HG03025 (cell line): Measurements from ENCODE around the gene DMD.
"Not testable (repeated sequence)": the region's sequence is repeated elsewhere in the genome, so short reads cannot be mapped to it uniquely, and the experiment has no call there.

ENCODE experiments used
- ATAC-seq: cut with Tn5 transposase; IDR thresholded peaks from one replicate; pipeline ENCODE4 v1.9.1; 2021; ENCODE audit warnings: mild to moderate bottlenecking, moderate library complexity; ENCODE audit not compliant: unreplicated experiment, low FRiP score

Gene DMD

GRCh38 chrX:31397119-31397518, 1814.2 kb downstream of the DMD start:
- no peak for ATAC-seq

- ATAC-seq, result no peak
Measured at GRCh38 chrX:31392513-31392912, 1818.8 kb downstream of the DMD start.

- no peak for ATAC-seq
Measured at GRCh38 chrX:31388946-31389345, 1822.4 kb downstream of the DMD start.

- ATAC-seq, result no peak
Measured at GRCh38 chrX:31384471-31384870, 1826.9 kb downstream of the DMD start.

GRCh38 chrX:31383991-31384390, 1827.4 kb downstream of the DMD start:
- ATAC-seq, result no peak

GRCh38 chrX:31378973-31379372, 1832.4 kb downstream of the DMD start:
- ATAC-seq, result not testable (repeated sequence)

- not testable (repeated sequence) for ATAC-seq
Measured at GRCh38 chrX:31377821-31378220, 1833.5 kb downstream of the DMD start.

- ATAC-seq, result no peak
Measured at GRCh38 chrX:31376408-31377022, 1834.8 kb downstream of the DMD start.

- ATAC-seq, result no peak
Measured at GRCh38 chrX:31374786-31375185, 1836.6 kb downstream of the DMD start.

GRCh38 chrX:31371956-31372355, 1839.4 kb downstream of the DMD start:
- no peak for ATAC-seq

GRCh38 chrX:31367816-31368215, 1843.5 kb downstream of the DMD start:
- ATAC-seq, result no peak

- no peak for ATAC-seq
Measured at GRCh38 chrX:31366041-31366440, 1845.3 kb downstream of the DMD start.

- ATAC-seq, result no peak
Measured at GRCh38 chrX:31356275-31357212, 1854.8 kb downstream of the DMD start.

GRCh38 chrX:31355206-31355955, 1856.0 kb downstream of the DMD start:
- ATAC-seq, result no peak

GRCh38 chrX:31353095-31353494, 1858.3 kb downstream of the DMD start:
- ATAC-seq, result no peak

- no peak for ATAC-seq
Measured at GRCh38 chrX:31350808-31351074, 1860.6 kb downstream of the DMD start.

GRCh38 chrX:31349515-31349914, 1861.8 kb downstream of the DMD start:
- no peak for ATAC-seq

- ATAC-seq, result no peak
Measured at GRCh38 chrX:31340587-31340986, 1870.8 kb downstream of the DMD start.

GRCh38 chrX:31338991-31339350, 1872.4 kb downstream of the DMD start:
- no peak for ATAC-seq

GRCh38 chrX:31337332-31337731, 1874.0 kb downstream of the DMD start:
- ATAC-seq, result no peak

- no peak for ATAC-seq
Measured at GRCh38 chrX:31336419-31336818, 1874.9 kb downstream of the DMD start.
